HepG2 (cell line): Measurements from ENCODE around the gene PCCB. TPM values are rescaled to one million over a fixed set of nuclear protein-coding genes. Genes with fewer than 3 reads are reported as not detected.

Source experiments
- ATAC-seq: fragments of 200-7000 bp; cut with Tn5 transposase; 3 replicates; pipeline ENCODE4 v1.9.1; 2020; ENCODE audit warnings: mild to moderate bottlenecking, moderate library complexity
- BruUV-seq: library from RNA; stranded (reverse); fragments of 400-500 nt; replicated peaks from 2 replicates; lab custom pipeline; 2021; lab: Mats Ljungman, UMichigan
- CTCF ChIA-PET: fragments of 300-600 bp; formaldehyde crosslinking; extraction: SDS; loops from one replicate; lab custom pipeline; 2021; ENCODE audit warnings: low total read pairs, inconsistent platforms, low intra/inter-chr PET ratio; lab: Yijun Ruan, JAX
- POLR2A ChIA-PET: fragments of 350-600 bp; sonication (Branson Sonifier 250); formaldehyde crosslinking; loops from one replicate; lab custom pipeline; 2020; ENCODE audit warnings: antibody characterized with exemption, inconsistent platforms; lab: Yijun Ruan, JAX
- DNase-seq: peaks from one replicate; pipeline ENCODE4 v3.0.0-alpha.2; 2015; ENCODE audit warnings: low spot score
- FAIRE-seq: peaks from 3 replicates; lab custom pipeline; 2011; peaks lifted over from hg19 to GRCh38; lab: Jason Lieb, UNC
- H2AFZ ChIP-seq: one replicate; pipeline ENCODE4 v1.6.1; 2011; ENCODE audit warnings: low read length, inconsistent platforms
- H3K27ac ChIP-seq: fragments of 300-600 bp; 3 replicates; pipeline ENCODE4 v1.8.0; 2011; ENCODE audit warnings: mixed run types, mild to moderate bottlenecking, mixed read lengths, low read length, inconsistent platforms; ENCODE audit not compliant: insufficient read depth; ENCODE audit errors: extremely low read length
- H3K27me3 ChIP-seq, 2 experiments: fragments of 200-600 bp in 1 of 2; 2 replicates in 1 of 2; 3 replicates in 1 of 2; pipeline versions ENCODE4 v1.6.0 to v1.8.0; 2011; ENCODE audit warnings: low read length in 2 of 2, mild to moderate bottlenecking in 2 of 2, moderate library complexity in 2 of 2, inconsistent platforms in 1 of 2; ENCODE audit not compliant: insufficient read depth in 2 of 2, control insufficient read depth in 1 of 2
- H3K36me3 ChIP-seq, 2 experiments: fragments of 200-600 bp in 1 of 2; replicated peaks in 1 of 2; 2 replicates in 1 of 2; 3 replicates in 1 of 2; pipeline versions ENCODE4 v1.5.1 to v1.8.0; 2011; ENCODE audit warnings: low read length in 2 of 2, inconsistent platforms in 1 of 2; ENCODE audit not compliant: insufficient read depth in 2 of 2, control insufficient read depth in 1 of 2
- H3K4me1 ChIP-seq: 2 replicates; pipeline ENCODE4 v1.5.1; 2012; ENCODE audit warnings: low read length, inconsistent platforms; ENCODE audit not compliant: insufficient read depth
- H3K4me2 ChIP-seq: 2 replicates; pipeline ENCODE4 v1.6.0; 2011; ENCODE audit warnings: low read depth, low read length, inconsistent platforms
- H3K4me3 ChIP-seq, 3 experiments: fragments of 200-600 bp in 1 of 3; sonication (generic), shearing (Covaris generic) in 1 of 3; replicated peaks in 1 of 3; 2 replicates each; pipeline ENCODE4 v1.5.1; 2011 to 2016; ENCODE audit warnings: low read length in 3 of 3, inconsistent platforms in 2 of 3, low read depth in 2 of 3, mild to moderate bottlenecking in 2 of 3, control low read depth in 1 of 3, mixed read lengths in 1 of 3; ENCODE audit not compliant: insufficient read depth in 1 of 3
- H3K79me2 ChIP-seq: one replicate; pipeline ENCODE4 v1.6.1; 2011; ENCODE audit warnings: low read length, inconsistent platforms; ENCODE audit not compliant: insufficient read depth
- H3K9ac ChIP-seq: 2 replicates; pipeline ENCODE4 v1.6.0; 2011; ENCODE audit warnings: mild to moderate bottlenecking, low read depth, low read length, inconsistent platforms; ENCODE audit not compliant: insufficient read depth
- H3K9me3 ChIP-seq: 2 replicates; pipeline ENCODE4 v1.5.1; 2012; ENCODE audit warnings: mild to moderate bottlenecking, low read length
- H4K20me1 ChIP-seq: 2 replicates; pipeline ENCODE4 v1.6.0; 2011; ENCODE audit warnings: inconsistent platforms, mild to moderate bottlenecking, low read length, moderate library complexity; ENCODE audit not compliant: insufficient read depth
- AHR ChIP-seq: IDR thresholded peaks from 2 replicates; pipeline ENCODE4 v1.6.1; 2018; ENCODE audit warnings: missing genetic modification reagents, missing compliant biosample characterization
- ATF7-NPFF ChIP-seq: sonication (generic); formaldehyde crosslinking; IDR thresholded peaks from 2 replicates; pipeline ENCODE4 v1.8.1; 2023; ENCODE audit warnings: mild to moderate bottlenecking, low read depth, missing genetic modification reagents, moderate library complexity
- BHLHE40 ChIP-seq: IDR thresholded peaks from 2 replicates; pipeline ENCODE4 v1.6.1; 2011; ENCODE audit warnings: low read length, improper control_type of control experiment
- ELF3 ChIP-seq: IDR thresholded peaks from 2 replicates; pipeline ENCODE4 v1.6.1; 2016; ENCODE audit warnings: missing genetic modification reagents, missing compliant biosample characterization
- GTF3A ChIP-seq: sonication (generic); formaldehyde crosslinking; conservative IDR thresholded peaks from 2 replicates; pipeline ENCODE4 v1.4.0; 2020; ENCODE audit warnings: mild to moderate bottlenecking, missing genetic modification reagents
- NR2F6 ChIP-seq, 2 experiments: IDR thresholded peaks; 2 replicates each; pipeline ENCODE4 v1.6.1; 2016; ENCODE audit warnings: antibody characterized with exemption in 1 of 2, mild to moderate bottlenecking in 1 of 2
- PHF20 ChIP-seq: sonication (generic); formaldehyde crosslinking; IDR thresholded peaks from 2 replicates; pipeline ENCODE4 v1.5.0; 2020; ENCODE audit warnings: mild to moderate bottlenecking, missing genetic modification reagents
- POGZ ChIP-seq: sonication (generic); formaldehyde crosslinking; IDR thresholded peaks from 2 replicates; pipeline ENCODE4 v1.4.0; 2020; ENCODE audit warnings: mild to moderate bottlenecking, missing genetic modification reagents
- RORA ChIP-seq: sonication (generic); formaldehyde crosslinking; IDR thresholded peaks from 2 replicates; pipeline ENCODE4 v1.5.0; 2020; ENCODE audit warnings: mild to moderate bottlenecking, missing genetic modification reagents, moderate library complexity
- SMC3 ChIP-seq: IDR thresholded peaks from 2 replicates; pipeline ENCODE4 v1.6.1; 2011; ENCODE audit warnings: low read length, improper control_type of control experiment
- SSRP1 ChIP-seq: IDR thresholded peaks from 2 replicates; pipeline ENCODE4 v1.6.1; 2016; ENCODE audit warnings: control low read depth
- TCF7L2 ChIP-seq: IDR thresholded peaks from 2 replicates; pipeline ENCODE4 v1.6.1; 2011; ENCODE audit warnings: mild to moderate bottlenecking, low read depth, low read length, moderate library complexity
- ZSCAN21 ChIP-seq: sonication (generic); formaldehyde crosslinking; IDR thresholded peaks from 2 replicates; pipeline ENCODE4 v1.8.0; 2022; ENCODE audit warnings: mild to moderate bottlenecking, missing genetic modification reagents, moderate library complexity, borderline replicate concordance
- WGBS: methylation state at CpG from one replicate; pipeline ENCODE4 v1.1.6; 2017; ENCODE audit warnings: low lambda C conversion rate; 5-methylcytosine and 5-hydroxymethylcytosine counted together
- in situ Hi-C: cut with HindIII; loops from 2 replicates; pipeline ENCODE4 v1.10.0; 2017; ENCODE audit warnings: low pct_unique_long_range_greater_than_20kb; ENCODE audit not compliant: extremely low pct_ligation_motif_present
- intact Hi-C: fragments of 100-400 bp; cut with micrococcal nuclease; formaldehyde crosslinking; loops from one replicate; pipeline ENCODE4 v1.10.0; 2022; ENCODE audit not compliant: unreplicated experiment
- polyA plus RNA-seq, 8 experiments: library from polyadenylated mRNA; depleted of rRNA in 3 of 8; stranded (reverse) in 7 of 8; unstranded in 1 of 8; fragments of >200 nt; fragmentation: Illumina TruSeq in 4 of 8; extraction: Trizol in 4 of 8; gene quantifications; 2 replicates each; pipeline versions ENCODE4 v1.2.1 to v1.2.3, GENCODE V29; 2011 to 2016; ENCODE audit warnings: low read depth in 4 of 8, missing spikeins in 1 of 8, mixed read lengths in 1 of 8; ENCODE audit not compliant: insufficient read depth in 1 of 8
- total RNA-seq, 5 experiments: library from RNA; depleted of rRNA; stranded (reverse); fragments of >200 nt; fragmentation: Illumina TruSeq; extraction: Trizol; gene quantifications; 2 replicates each; pipeline ENCODE4 v1.2.3, GENCODE V29; 2016; ENCODE audit warnings: low read depth in 1 of 5

PCCB gene
- total and polyA plus RNA-seq, 2 of the 13 experiments (the other 11 are each of a cell fraction or from before 2014, with no cell fraction given) = 84.1 to 88.7 TPM

- DNase-seq = no peak
- in situ Hi-C loops (no loop called here), intact Hi-C loops (no loop called here)
- Histone ChIP-seq H3K79me2 (no peaks in the 10 kb centered on the region), H3K27ac (no peak overlapping the region), H3K4me1 (no peaks in the 10 kb centered on the region), H2AFZ (no peak overlapping the region), H3K4me3 (no peak overlapping the region), H3K36me3 (peaks cover 15 to 47% of the 10 kb centered on the region in 2 experiments; a peak in 4 of 5 replicates), H3K4me2 (no peak overlapping the region), H3K27me3 (no peaks in the 10 kb centered on the region; a peak in 1 of 5 replicates)
- CTCF ChIA-PET = no interaction called here
- no TSS peak for BruUV-seq
- FAIRE-seq = no peak
- WGBS = 90% methylated on average over 1 of the region's 1 CpG
- TF ChIP-seq NR2F6 (IDR thresholded peaks at IDR 0.05) = no peak
- no peak for TF ChIP-seq NR2F6 (CRISPR knock-in tag; IDR thresholded peaks at IDR 0.05)
- TF ChIP-seq ZSCAN21 = no peak
- no peak for TF ChIP-seq POGZ (CRISPR knock-in tag)
- TF ChIP-seq AHR (CRISPR knock-in tag) = no peak
- no peak for TF ChIP-seq ATF7-NPFF (CRISPR knock-in tag)
- TF ChIP-seq GTF3A = no peak
- TF ChIP-seq TCF7L2 = no peak
- no peak for TF ChIP-seq RORA (CRISPR knock-in tag)
- TF ChIP-seq PHF20 (CRISPR knock-in tag) = no peak
- no peak for TF ChIP-seq SMC3
- no peak for TF ChIP-seq ELF3 (CRISPR knock-in tag)
- TF ChIP-seq SSRP1 (CRISPR knock-in tag) = no peak
- no peak for TF ChIP-seq BHLHE40
- TF ChIP-seq, all 625 proteins: peak for 0
- no peak overlapping the region for H3K9ac ChIP-seq
- no peaks in the 10 kb centered on the region for H4K20me1 ChIP-seq
- ATAC-seq = no peak
- no peaks in the 10 kb centered on the region for H3K9me3 ChIP-seq
- POLR2A ChIA-PET = interaction anchor here (1.2 kb wide), 1 partner anchor 86 kb away, joined by 6 read pairs; the partner anchor contains the start of gene MSL2
Measured at GRCh38 chr3:136281966-136282520, 31.9 kb downstream of the PCCB start.
